HepG2 (cell line): Measurements from ENCODE around the gene RING1. TPM values are rescaled to one million over a fixed set of nuclear protein-coding genes. Genes with fewer than 3 reads are reported as not detected.

Experiments used
- CBX5 ChIP-seq: sonication (generic); formaldehyde crosslinking; IDR thresholded peaks from 2 replicates; pipeline ENCODE4 v1.4.0; 2020; ENCODE audit warnings: missing genetic modification reagents, borderline replicate concordance
- KLF11 ChIP-seq: IDR thresholded peaks from 2 replicates; pipeline ENCODE4 v1.6.1; 2016; ENCODE audit warnings: missing compliant biosample characterization
- MEIS2 ChIP-seq: sonication (generic); formaldehyde crosslinking; IDR thresholded peaks from 2 replicates; pipeline ENCODE4 v1.9.0; 2021; ENCODE audit warnings: mild to moderate bottlenecking, missing genetic modification reagents
- MIER2 ChIP-seq: IDR thresholded peaks from 2 replicates; pipeline ENCODE4 v1.6.1; 2016; ENCODE audit warnings: missing biosample characterization, missing genetic modification reagents
- MTA3 ChIP-seq: sonication (generic); formaldehyde crosslinking; IDR thresholded peaks from 2 replicates; pipeline ENCODE4 v1.4.0; 2020; ENCODE audit warnings: missing genetic modification reagents
- PPARG ChIP-seq: conservative IDR thresholded peaks from 2 replicates; pipeline ENCODE4 v1.6.1; 2016; ENCODE audit warnings: missing biosample characterization, missing genetic modification reagents
- SRSF9 ChIP-seq: fragments of 200-400 bp; formaldehyde crosslinking; IDR thresholded peaks from 2 replicates; pipeline ENCODE4 v1.6.1; 2018; ENCODE audit warnings: borderline replicate concordance, mild to moderate bottlenecking, low read depth, low read length; ENCODE audit not compliant: insufficient read depth, poor library complexity, severe bottlenecking
- SRY ChIP-seq: sonication (generic); formaldehyde crosslinking; IDR thresholded peaks from 2 replicates; pipeline ENCODE4 v1.8.0; 2022; ENCODE audit warnings: mild to moderate bottlenecking, missing genetic modification reagents
- ZKSCAN1 ChIP-seq: fragments of 150-350 bp; IDR thresholded peaks from 2 replicates; pipeline ENCODE4 v1.6.1; 2014; ENCODE audit warnings: low read length
- ZNF234 ChIP-seq: sonication (generic); formaldehyde crosslinking; conservative IDR thresholded peaks from 2 replicates; pipeline ENCODE4 v1.5.1; 2020; ENCODE audit warnings: mild to moderate bottlenecking, missing genetic modification reagents
- ZNF30 ChIP-seq: sonication (generic); formaldehyde crosslinking; IDR thresholded peaks from 2 replicates; pipeline ENCODE4 v1.5.0; 2020; ENCODE audit warnings: mild to moderate bottlenecking, missing genetic modification reagents
- ZNF614 ChIP-seq: IDR thresholded peaks from 2 replicates; pipeline ENCODE4 v1.6.1; 2018; ENCODE audit warnings: missing biosample characterization, missing genetic modification reagents, inconsistent platforms, borderline replicate concordance
- ZNF850 ChIP-seq: sonication (generic); formaldehyde crosslinking; conservative IDR thresholded peaks from 2 replicates; pipeline ENCODE4 v1.9.0; 2021; ENCODE audit warnings: mild to moderate bottlenecking, missing genetic modification reagents
- polyA plus RNA-seq, 8 experiments: library from polyadenylated mRNA; depleted of rRNA in 3 of 8; stranded (reverse) in 7 of 8; unstranded in 1 of 8; fragments of >200 nt; fragmentation: Illumina TruSeq in 4 of 8; extraction: Trizol in 4 of 8; gene quantifications; 2 replicates each; pipeline versions ENCODE4 v1.2.1 to v1.2.3, GENCODE V29; 2011 to 2016; ENCODE audit warnings: low read depth in 4 of 8, missing spikeins in 1 of 8, mixed read lengths in 1 of 8; ENCODE audit not compliant: insufficient read depth in 1 of 8
- total RNA-seq, 5 experiments: library from RNA; depleted of rRNA; stranded (reverse); fragments of >200 nt; fragmentation: Illumina TruSeq; extraction: Trizol; gene quantifications; 2 replicates each; pipeline ENCODE4 v1.2.3, GENCODE V29; 2016; ENCODE audit warnings: low read depth in 1 of 5
- TF ChIP-seq, protein P1 (sequence below): sonication (generic); formaldehyde crosslinking; conservative IDR thresholded peaks from 2 replicates; pipeline ENCODE4 v1.4.0; 2020; ENCODE audit warnings: missing genetic modification reagents
- TF ChIP-seq, protein P2 (sequence below): sonication (generic); formaldehyde crosslinking; IDR thresholded peaks from 2 replicates; pipeline ENCODE4 v1.4.0; 2020; ENCODE audit warnings: mild to moderate bottlenecking, low read depth, missing genetic modification reagents
- TF ChIP-seq, protein P3 (sequence below): sonication (generic); formaldehyde crosslinking; IDR thresholded peaks from 2 replicates; pipeline ENCODE4 v1.5.1; 2020; ENCODE audit warnings: missing genetic modification reagents, mild to moderate bottlenecking, borderline replicate concordance
- TF ChIP-seq, protein P4 (sequence below): sonication (generic); formaldehyde crosslinking; IDR thresholded peaks from 2 replicates; pipeline ENCODE4 v1.8.0; 2022; ENCODE audit warnings: missing genetic modification reagents, mild to moderate bottlenecking, inconsistent platforms, borderline replicate concordance
- TF ChIP-seq, protein P5 (sequence below): sonication (generic); formaldehyde crosslinking; IDR thresholded peaks from 2 replicates; pipeline ENCODE4 v1.5.1; 2020; ENCODE audit warnings: mild to moderate bottlenecking, missing genetic modification reagents, moderate library complexity

RING1 gene
- total and polyA plus RNA-seq, 2 of the 13 experiments (the other 11 are each of a cell fraction or from before 2014, with no cell fraction given) = 23.9 to 33.6 TPM

DNA sequence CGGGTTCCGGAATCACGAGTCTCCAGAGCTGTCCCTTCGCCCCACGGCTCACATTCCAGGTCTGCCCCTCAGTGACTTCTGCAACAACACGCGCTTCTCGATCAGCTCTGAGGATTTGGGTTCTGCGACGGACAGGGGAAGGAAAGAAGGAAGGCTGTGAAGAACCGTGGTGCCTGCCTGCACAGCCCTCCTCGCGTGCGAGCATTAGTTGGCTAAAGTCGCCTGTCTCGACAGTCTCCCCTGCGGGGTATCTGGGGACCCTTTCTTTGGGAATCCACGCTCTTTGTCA, 40.3 kb downstream of the RING1 start (continued):
- TF ChIP-seq KLF11 (CRISPR knock-in tag) (peak; percentile 6; the same call in 1 of the 2 replicates), SRSF9 (no peak), ZNF614 (peak; percentile 12; the same call in 1 of the 2 replicates), ZNF30 (CRISPR knock-in tag) (no peak), MTA3 (no peak), ZNF850 (CRISPR knock-in tag) (no peak), MIER2 (CRISPR knock-in tag) (no peak), SRY (peak; percentile 27; the same call in 1 of the 2 replicates), ZNF234 (peak; percentile 93; the same call in 1 of the 2 replicates), PPARG (CRISPR knock-in tag) (0 out of 2 replicates have a peak, but pooled peaks have one; percentile 3), MEIS2 (0 out of 2 replicates have a peak, but pooled peaks have one; percentile 20), ZKSCAN1 (no peak), CBX5 (CRISPR knock-in tag) (no peak)
- TF ChIP-seq, protein P1, sequence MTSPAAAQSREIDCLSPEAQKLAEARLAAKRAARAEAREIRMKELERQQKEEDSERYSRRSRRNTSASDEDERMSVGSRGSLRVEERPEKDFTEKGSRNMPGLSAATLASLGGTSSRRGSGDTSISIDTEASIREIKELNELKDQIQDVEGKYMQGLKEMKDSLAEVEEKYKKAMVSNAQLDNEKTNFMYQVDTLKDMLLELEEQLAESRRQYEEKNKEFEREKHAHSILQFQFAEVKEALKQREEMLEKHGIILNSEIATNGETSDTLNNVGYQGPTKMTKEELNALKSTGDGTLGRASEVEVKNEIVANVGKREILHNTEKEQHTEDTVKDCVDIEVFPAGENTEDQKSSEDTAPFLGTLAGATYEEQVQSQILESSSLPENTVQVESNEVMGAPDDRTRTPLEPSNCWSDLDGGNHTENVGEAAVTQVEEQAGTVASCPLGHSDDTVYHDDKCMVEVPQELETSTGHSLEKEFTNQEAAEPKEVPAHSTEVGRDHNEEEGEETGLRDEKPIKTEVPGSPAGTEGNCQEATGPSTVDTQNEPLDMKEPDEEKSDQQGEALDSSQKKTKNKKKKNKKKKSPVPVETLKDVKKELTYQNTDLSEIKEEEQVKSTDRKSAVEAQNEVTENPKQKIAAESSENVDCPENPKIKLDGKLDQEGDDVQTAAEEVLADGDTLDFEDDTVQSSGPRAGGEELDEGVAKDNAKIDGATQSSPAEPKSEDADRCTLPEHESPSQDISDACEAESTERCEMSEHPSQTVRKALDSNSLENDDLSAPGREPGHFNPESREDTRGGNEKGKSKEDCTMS (CRISPR knock-in tag) = no peak
- TF ChIP-seq, protein P2, sequence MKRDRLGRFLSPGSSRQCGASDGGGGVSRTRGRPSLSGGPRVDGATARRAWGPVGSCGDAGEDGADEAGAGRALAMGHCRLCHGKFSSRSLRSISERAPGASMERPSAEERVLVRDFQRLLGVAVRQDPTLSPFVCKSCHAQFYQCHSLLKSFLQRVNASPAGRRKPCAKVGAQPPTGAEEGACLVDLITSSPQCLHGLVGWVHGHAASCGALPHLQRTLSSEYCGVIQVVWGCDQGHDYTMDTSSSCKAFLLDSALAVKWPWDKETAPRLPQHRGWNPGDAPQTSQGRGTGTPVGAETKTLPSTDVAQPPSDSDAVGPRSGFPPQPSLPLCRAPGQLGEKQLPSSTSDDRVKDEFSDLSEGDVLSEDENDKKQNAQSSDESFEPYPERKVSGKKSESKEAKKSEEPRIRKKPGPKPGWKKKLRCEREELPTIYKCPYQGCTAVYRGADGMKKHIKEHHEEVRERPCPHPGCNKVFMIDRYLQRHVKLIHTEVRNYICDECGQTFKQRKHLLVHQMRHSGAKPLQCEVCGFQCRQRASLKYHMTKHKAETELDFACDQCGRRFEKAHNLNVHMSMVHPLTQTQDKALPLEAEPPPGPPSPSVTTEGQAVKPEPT (CRISPR knock-in tag) = no peak; the same call in 1 of the 2 replicates
- TF ChIP-seq, protein P3, sequence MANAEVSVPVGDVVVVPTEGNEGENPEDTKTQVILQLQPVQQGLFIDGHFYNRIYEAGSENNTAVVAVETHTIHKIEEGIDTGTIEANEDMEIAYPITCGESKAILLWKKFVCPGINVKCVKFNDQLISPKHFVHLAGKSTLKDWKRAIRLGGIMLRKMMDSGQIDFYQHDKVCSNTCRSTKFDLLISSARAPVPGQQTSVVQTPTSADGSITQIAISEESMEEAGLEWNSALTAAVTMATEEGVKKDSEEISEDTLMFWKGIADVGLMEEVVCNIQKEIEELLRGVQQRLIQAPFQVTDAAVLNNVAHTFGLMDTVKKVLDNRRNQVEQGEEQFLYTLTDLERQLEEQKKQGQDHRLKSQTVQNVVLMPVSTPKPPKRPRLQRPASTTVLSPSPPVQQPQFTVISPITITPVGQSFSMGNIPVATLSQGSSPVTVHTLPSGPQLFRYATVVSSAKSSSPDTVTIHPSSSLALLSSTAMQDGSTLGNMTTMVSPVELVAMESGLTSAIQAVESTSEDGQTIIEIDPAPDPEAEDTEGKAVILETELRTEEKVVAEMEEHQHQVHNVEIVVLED = no peak
- TF ChIP-seq, protein P4, sequence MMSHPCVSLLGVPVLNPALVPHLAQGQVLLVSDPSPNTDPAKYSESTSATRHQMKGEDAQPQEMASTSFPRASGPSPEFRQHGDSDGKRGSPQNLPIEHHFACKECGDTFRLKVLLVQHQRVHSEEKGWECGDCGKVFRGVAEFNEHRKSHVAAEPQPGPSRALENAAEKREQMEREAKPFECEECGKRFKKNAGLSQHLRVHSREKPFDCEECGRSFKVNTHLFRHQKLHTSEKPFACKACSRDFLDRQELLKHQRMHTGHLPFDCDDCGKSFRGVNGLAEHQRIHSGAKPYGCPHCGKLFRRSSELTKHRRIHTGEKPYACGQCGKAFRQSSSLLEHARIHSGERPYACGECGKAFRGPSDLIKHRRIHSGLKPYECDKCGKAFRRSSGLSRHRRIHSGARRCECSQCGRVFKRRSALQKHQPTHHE (CRISPR knock-in tag) = no peak
- TF ChIP-seq, protein P5, sequence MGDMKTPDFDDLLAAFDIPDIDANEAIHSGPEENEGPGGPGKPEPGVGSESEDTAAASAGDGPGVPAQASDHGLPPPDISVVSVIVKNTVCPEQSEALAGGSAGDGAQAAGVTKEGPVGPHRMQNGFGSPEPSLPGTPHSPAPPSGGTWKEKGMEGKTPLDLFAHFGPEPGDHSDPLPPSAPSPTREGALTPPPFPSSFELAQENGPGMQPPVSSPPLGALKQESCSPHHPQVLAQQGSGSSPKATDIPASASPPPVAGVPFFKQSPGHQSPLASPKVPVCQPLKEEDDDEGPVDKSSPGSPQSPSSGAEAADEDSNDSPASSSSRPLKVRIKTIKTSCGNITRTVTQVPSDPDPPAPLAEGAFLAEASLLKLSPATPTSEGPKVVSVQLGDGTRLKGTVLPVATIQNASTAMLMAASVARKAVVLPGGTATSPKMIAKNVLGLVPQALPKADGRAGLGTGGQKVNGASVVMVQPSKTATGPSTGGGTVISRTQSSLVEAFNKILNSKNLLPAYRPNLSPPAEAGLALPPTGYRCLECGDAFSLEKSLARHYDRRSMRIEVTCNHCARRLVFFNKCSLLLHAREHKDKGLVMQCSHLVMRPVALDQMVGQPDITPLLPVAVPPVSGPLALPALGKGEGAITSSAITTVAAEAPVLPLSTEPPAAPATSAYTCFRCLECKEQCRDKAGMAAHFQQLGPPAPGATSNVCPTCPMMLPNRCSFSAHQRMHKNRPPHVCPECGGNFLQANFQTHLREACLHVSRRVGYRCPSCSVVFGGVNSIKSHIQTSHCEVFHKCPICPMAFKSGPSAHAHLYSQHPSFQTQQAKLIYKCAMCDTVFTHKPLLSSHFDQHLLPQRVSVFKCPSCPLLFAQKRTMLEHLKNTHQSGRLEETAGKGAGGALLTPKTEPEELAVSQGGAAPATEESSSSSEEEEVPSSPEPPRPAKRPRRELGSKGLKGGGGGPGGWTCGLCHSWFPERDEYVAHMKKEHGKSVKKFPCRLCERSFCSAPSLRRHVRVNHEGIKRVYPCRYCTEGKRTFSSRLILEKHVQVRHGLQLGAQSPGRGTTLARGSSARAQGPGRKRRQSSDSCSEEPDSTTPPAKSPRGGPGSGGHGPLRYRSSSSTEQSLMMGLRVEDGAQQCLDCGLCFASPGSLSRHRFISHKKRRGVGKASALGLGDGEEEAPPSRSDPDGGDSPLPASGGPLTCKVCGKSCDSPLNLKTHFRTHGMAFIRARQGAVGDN (CRISPR knock-in tag) = no peak
